ENCODE data around the gene SCN3A. TPM values are rescaled to one million over a fixed set of nuclear protein-coding genes. Genes with fewer than 3 reads are reported as not detected.

SCN3A gene
- total and polyA plus RNA-seq, 10 donors, result 1.2 to 13.9 (median 4.0) TPM

DNA sequence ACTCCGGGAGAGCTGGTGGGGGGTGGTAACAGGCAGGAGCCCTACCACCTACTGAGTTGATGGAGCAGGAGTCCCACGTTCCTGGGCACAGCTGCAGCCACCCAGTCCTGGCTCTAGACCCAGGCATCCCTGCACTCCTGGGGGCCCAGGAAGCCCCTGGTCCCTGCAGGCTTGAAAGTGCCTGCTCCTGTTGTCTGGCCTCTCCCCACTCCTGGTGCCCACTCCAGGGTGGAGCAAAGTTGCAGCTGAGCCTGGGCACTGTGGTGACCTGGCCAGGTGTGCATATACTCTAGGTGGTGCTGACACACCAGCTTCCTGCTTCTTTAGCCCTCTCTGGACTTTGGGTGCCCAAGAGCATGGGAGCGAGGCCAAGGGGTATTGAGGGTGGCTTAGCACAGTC lies 129.5 kb downstream of the SCN3A start:
- peaks cover 0 to 26% (median 17%) of the 10 kb centered on the region in 8 donors for H3K9me3 ChIP-seq
- intact Hi-C loops (cut with DNase I; ENCODE audit: low total_unique reads), result no loop called here
- no peak for DNase-seq
- no peaks in the 10 kb centered on the region for H3K4me1 ChIP-seq
- H3K4me3 ChIP-seq, result no peak overlapping the region
- no peaks in the 10 kb centered on the region for H3K27me3 ChIP-seq (replicated peaks in 1 of 7)
- TF ChIP-seq POLR2A (IDR thresholded peaks at IDR 0.05), result no peak
- TF ChIP-seq POLR2AphosphoS5 (IDR thresholded peaks at IDR 0.05), result no peak
- TF ChIP-seq, protein P1, sequence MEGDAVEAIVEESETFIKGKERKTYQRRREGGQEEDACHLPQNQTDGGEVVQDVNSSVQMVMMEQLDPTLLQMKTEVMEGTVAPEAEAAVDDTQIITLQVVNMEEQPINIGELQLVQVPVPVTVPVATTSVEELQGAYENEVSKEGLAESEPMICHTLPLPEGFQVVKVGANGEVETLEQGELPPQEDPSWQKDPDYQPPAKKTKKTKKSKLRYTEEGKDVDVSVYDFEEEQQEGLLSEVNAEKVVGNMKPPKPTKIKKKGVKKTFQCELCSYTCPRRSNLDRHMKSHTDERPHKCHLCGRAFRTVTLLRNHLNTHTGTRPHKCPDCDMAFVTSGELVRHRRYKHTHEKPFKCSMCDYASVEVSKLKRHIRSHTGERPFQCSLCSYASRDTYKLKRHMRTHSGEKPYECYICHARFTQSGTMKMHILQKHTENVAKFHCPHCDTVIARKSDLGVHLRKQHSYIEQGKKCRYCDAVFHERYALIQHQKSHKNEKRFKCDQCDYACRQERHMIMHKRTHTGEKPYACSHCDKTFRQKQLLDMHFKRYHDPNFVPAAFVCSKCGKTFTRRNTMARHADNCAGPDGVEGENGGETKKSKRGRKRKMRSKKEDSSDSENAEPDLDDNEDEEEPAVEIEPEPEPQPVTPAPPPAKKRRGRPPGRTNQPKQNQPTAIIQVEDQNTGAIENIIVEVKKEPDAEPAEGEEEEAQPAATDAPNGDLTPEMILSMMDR (IDR thresholded peaks at IDR 0.05 in 8 of 11, conservative IDR thresholded peaks at IDR 0.05 in 3 of 11), result no peak
- H3K36me3 ChIP-seq, result no peaks in the 10 kb centered on the region
- 70 to 90% (median 86%) methylated on average over 2 to 3 of the region's 3 CpGs for WGBS, 5 donors
- H3K27ac ChIP-seq, result no peak overlapping the region

DNA sequence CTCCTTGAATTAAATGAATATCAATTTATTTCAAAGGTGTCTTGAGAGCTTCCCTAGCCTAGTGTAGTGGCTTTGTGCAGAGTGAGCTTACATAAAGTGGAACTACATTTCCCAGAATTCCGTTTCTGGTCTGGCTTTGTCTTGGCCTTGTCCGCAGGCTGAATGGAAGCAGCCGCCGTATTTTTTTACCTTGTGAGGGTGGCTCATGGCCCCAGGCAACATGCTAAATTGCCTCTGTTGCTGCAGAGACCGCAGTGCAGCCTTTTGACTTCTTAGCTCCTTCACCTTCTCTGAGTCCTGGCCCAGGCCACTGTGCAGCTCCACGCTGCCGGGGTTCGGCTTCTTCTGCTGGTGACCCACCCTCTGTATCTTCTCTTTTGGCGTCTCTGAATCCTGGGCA lies 133.8 kb downstream of the SCN3A start:
- TF ChIP-seq POLR2A (IDR thresholded peaks at IDR 0.05) (no peak), POLR2AphosphoS5 (IDR thresholded peaks at IDR 0.05) (no peak)
- TF ChIP-seq, protein P1 (IDR thresholded peaks at IDR 0.05 in 8 of 11, conservative IDR thresholded peaks at IDR 0.05 in 3 of 11), result no peak
- Histone ChIP-seq H3K9me3 (peaks cover 0 to 18% (median 11%) of the 10 kb centered on the region in 8 donors), H3K36me3 (no peaks in the 10 kb centered on the region), H3K4me3 (no peak overlapping the region), H3K27ac (no peak overlapping the region), H3K27me3 (replicated peaks in 1 of 7) (no peaks in the 10 kb centered on the region), H3K4me1 (no peaks in the 10 kb centered on the region)
- intact Hi-C loops (cut with DNase I; ENCODE audit: low total_unique reads), result no loop called here
- no peak for DNase-seq
- WGBS, 5 donors, result 87 to 96% (median 89%) methylated on average over 9 of the region's 9 CpGs

DNA sequence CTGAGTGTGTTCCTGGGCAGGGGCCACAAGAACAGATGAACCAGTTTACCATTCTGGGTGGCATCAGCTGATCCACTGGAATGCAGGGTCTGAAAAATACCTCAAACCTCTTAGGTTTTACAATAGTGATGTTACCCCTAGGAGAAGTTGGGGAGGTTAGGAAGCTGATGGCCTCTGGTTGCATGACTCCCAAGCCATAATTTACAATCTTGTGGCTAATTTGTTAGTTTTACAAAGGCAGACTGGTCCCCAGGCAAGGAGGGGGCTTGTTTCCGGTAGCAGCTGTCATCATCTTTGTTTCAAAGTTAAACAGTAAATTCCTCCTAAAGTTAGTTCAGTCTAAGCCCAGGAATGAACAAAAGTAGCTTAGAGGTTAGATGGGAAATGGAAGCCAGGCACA lies 134.7 kb downstream of the SCN3A start:
- Histone ChIP-seq H3K4me1 (no peaks in the 10 kb centered on the region), H3K36me3 (no peaks in the 10 kb centered on the region), H3K4me3 (no peak overlapping the region), H3K27me3 (replicated peaks in 1 of 7) (no peaks in the 10 kb centered on the region), H3K27ac (no peak overlapping the region), H3K9me3 (peaks cover 0 to 9% (median 1%) of the 10 kb centered on the region in 8 donors)
- DNase-seq, result no peak
- intact Hi-C loops (cut with DNase I; ENCODE audit: low total_unique reads), result no loop called here
- WGBS, 5 donors, result 60 to 79% (median 67%) methylated on average over 1 of the region's 1 CpG
- TF ChIP-seq, protein P1 (IDR thresholded peaks at IDR 0.05 in 8 of 11, conservative IDR thresholded peaks at IDR 0.05 in 3 of 11), result no peak
- no peak for TF ChIP-seq POLR2AphosphoS5 (IDR thresholded peaks at IDR 0.05)
- TF ChIP-seq POLR2A (IDR thresholded peaks at IDR 0.05), result no peak

DNA sequence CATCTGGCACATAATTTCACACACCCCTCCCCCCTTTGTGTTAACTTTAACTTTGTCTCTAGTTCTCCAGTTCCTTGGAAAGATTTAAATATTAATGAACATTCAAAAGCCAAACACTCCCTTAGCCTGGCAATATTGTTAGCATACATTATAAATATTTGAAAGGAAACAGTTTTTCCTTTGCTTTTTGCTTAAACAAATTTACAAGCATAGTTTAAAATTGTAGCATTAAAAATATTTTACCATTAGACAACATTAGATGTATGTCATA lies 135.4 kb downstream of the SCN3A start:
- intact Hi-C loops (cut with DNase I; ENCODE audit: low total_unique reads), result no loop called here
- no peak for TF ChIP-seq POLR2AphosphoS5 (IDR thresholded peaks at IDR 0.05)
- Histone ChIP-seq H3K9me3 (peaks cover 0 to 2% (median 0%) of the 10 kb centered on the region in 8 donors), H3K27ac (no peak overlapping the region), H3K4me1 (no peaks in the 10 kb centered on the region), H3K36me3 (no peaks in the 10 kb centered on the region), H3K4me3 (no peak overlapping the region), H3K27me3 (replicated peaks in 1 of 7) (no peaks in the 10 kb centered on the region)
- no peak for DNase-seq

All from spleen (tissue), 11 donors.